Hematopoietic multipotent progenitor cell treated with erythropoietin and hydrocortisone succinate and interleukin-3 and kit ligand, for 15 days (in vitro differentiated cells): Measurements from ENCODE around the gene DCP2.

Experiments
- DNase-seq: peaks from one replicate; pipeline ENCODE4 v3.0.0-alpha.2; 2015; ENCODE audit warnings: low spot score

The DCP2 gene

DNA sequence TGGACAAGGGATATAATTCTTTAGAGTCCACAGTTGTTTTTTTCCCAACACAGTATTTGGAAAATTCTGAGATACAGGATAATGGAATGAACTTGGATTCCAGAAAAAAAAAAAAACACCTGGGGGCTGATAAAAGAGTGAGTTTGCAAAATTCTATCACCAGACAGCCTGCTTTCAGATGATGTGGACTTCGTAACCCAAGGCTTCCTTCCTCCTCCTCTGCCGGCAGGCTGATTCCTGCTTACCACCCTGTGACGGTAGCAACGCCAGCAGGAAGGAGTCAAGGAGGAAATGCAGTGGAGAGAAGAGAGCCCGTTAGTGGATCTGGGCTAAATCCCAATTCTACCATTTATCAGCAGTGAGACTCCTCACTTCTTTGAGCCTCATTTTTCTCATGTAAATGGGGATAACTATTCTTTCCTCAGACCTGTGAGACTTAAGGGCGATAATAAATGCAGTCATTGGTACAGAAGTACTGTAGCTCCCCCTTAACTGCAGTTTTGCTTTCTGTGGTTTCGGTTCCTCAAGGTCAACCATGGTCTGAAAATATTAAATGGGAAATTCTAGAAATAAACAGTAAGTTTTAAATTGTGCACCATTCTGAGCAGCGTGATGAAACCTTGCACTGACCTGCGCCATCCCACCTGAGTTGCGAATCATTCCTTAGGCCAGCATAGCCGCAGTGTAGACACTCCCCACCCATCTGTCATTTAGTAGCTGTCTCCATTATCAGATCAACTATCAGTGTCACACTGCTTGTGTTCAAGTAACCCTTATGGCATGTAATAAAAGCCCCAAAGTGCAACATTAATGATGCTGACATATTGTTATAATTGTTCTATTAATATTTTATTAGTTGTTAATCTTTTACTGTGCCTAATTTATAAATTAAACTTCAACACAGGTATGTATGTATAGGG is 71.4 kb downstream of the DCP2 start:
- DNase-seq, result no peak

DNA sequence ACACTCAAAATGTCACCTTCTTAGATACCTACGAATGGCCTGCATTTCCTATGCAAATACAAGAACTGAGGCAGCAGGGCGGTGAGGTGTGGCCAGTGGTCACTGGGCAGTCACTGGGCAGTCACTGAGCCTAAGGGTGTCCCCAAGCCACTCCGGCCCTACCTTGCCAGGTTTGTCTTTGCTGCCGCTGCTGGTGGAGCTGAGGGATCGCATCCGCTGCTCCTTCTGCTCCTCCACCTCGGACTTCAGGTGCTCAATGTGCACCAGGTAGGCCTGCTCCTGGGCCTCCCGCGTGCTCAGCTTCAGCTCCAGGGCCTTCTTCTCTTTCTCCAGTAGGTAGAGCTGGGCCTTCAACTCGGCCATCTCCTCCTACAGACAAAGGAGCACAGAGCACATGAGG is 72.3 kb downstream of the DCP2 start:
- no peak for DNase-seq

DNA sequence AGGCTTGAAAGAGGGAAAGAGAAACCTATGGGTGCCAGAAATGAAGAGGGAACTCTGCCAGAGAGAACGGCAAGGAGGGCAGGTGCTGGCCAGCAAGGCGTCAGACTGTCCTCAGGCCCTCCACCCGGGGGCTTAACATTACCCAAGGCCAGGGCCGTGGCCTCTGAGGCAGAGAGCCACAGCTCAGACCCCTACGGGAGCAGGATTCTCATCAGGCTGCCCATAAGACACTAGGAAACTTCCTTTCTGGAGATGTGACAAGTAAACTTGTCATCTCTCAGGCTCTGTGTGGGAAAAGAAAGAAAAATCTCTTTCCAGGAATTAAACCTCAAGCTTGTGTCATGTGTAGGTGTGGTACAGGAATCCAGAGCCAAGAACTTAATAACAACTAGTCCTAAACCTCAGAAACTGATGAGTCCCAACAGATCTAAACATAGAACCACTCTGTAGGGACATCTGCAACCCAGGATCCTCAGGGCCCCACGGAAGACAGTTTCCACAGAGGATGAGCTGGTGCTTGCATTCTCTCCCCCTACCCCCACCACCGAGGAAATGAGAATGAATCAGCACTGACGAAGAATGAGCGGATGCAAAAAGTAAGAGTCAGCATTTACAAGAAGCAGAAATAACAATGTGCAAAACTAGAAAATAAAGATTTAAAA is 74.3 kb downstream of the DCP2 start:
- no peak for DNase-seq

- no peak for DNase-seq
Observed at GRCh38 chr5:113052041-113052795, 75.6 kb downstream of the DCP2 start.

DNA sequence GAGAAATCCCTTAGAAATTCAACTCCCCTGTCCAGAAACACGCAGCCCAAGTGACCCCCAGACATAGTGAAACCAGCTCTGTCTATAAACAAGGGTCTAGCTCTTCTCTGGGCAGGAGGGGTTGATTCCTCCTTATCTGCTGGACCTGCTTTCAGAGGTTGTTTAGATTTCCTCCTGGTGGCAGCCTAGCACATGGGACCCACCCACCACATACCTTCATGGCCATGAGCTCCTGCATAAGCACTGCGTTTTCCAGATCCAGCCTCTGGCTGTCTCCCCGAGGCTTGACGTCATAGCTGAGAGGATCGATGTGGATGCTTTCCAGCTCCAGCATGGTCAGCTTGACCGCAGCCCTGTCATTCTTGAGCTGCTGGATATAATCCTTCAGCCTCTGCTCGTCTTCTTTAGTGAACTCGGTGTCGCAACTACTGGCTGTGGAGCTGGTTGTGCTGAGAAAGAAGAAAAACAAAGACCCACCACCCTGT is 77.0 kb downstream of the DCP2 start:
- no peak for DNase-seq

DNA sequence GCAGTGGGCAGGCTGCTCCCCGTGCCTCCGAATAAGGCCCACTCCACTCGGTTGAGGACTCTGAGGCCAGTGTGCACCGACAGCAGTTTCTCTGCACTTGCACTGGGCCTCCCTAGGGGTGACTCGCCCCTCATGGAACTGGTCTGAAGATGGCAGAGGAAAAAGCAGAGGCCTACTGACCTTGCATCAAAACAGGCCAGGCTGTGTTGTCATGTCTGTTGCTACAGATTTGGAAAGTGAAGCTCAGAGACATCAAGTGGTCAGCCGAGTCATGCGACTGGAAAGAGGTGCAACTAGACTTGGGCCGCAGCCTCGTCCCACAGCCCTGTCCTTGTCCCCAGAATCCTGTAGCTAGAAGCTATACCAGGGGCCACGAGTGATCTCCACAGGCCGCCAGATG is 78.3 kb downstream of the DCP2 start:
- no peak for DNase-seq

DNA sequence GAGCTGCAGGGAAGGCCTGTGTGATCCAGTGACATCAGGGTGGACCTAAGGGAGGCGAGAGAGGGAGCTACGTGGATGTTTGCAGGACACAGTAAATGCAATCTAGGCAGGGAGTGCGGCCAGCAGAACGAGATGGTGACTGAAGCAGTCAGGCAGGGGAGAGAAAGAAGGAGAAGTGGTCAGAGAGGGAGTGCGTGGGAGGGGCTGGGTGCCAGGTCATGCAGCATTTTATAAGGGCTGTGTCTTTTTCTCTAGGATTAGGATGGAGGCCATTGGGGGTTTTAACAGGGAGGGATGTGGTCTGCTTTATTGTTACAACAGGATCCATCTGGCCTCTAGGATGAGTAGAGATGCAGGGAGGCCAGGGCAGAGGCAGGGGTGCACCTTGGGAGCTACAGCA is 80.4 kb downstream of the DCP2 start:
- DNase-seq, result no peak

GRCh38 chr5:113057557-113057984 is 81.0 kb downstream of the DCP2 start:
- no peak for DNase-seq

DNA sequence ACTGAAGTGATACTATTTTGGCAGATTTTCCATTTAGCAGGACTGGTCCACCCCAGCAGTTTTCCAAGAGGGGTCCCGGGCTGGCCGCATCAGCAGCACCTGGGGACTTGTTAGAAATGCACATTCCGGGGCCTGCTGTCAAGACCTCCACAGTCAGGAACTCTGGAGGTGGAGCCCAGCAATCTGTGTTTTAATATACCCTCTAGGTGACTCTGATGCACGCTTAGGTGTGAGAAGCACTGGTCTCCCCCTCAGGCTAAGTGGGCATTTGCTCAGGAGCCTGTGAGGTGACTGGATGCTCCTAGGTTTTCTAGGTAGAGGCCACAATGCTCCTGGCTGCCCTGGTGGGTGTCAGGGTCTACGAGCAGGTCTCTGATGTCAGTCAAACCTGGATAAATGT is 81.7 kb downstream of the DCP2 start:
- no peak for DNase-seq

GRCh38 chr5:113058706-113059226 is 82.2 kb downstream of the DCP2 start:
- no peak for DNase-seq

DNA sequence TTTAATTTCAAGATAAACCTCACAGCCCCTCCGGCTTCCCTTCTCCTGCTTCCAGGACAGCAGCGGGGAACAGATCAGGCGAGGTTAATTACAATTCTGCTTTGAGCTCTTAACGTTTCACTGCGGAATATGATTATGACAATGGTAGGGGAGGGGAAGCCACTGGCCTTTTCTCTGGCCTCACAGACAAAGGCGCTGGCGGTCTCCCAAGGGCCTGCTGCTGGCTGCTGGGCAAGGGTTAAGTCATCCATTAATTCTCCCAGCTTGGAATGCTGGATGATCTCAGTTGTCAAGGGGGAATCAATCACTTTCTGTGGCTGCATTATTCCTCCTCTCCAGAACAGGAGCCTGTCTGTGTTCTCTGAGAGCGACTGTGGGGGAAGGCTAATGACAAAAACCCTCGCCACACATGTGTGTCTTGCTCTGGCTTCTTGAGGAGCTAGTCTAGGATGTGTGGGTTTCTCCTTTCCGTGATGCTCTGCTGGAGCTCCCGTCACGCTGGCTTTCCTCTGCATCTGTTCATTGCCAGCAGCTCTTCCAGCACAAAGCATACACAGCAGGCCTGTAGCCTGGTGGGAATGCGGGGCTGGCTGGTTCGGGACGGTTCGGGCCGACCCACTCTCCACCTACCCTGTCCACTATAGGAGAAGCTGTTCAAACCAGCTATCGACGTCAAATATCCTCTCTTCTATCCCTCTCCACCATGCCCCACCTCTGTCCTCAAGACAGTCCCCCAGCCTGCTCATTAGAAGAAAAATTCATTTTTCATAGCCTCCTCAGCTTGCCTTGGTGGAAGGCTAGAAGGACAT is 82.8 kb downstream of the DCP2 start:
- no peak for DNase-seq

- no peak for DNase-seq
Observed at GRCh38 chr5:113060408-113061025, 83.9 kb downstream of the DCP2 start.

DNA sequence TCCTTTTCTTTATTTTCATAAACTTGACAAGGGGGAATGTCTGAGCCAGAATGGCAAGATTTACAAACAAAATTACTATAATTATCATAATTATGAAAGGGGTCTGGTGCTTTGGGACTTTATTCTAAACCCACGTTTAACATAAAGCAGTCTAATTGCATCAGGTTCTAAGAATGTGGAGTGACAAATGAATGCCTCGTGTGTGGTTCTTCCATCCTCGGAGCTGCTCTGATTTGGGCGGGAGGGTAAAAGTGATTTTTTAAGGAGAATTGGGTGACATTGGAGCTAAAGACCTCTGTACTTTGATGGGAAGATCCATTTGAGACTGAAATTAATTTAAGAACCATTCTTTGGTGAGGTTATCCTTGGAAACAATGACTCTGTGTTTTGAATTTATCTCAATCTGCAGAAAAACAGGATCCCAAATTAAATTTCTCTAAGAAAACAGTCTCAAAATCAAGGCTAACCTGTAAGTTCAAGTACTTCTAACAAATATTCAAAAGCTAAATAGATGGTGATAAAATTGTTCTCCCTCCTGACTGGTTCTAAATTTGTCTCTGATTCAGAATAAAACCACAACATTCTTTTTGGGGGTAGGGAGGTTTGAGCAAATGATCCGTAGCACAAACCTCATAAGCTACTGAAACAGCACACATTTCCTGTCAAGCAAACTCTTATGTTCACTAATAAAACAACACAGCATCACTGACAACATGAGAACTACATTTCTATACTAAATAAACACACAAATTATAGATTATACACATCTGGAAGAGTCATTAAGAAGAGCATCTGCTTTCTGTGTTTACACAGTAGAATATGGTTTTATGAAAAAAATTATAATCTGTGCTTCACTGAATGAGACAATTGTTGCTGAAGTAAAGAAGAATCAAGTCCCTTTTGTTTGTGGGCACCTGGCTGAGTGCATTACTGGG is 85.5 kb downstream of the DCP2 start:
- DNase-seq, result no peak

DNA sequence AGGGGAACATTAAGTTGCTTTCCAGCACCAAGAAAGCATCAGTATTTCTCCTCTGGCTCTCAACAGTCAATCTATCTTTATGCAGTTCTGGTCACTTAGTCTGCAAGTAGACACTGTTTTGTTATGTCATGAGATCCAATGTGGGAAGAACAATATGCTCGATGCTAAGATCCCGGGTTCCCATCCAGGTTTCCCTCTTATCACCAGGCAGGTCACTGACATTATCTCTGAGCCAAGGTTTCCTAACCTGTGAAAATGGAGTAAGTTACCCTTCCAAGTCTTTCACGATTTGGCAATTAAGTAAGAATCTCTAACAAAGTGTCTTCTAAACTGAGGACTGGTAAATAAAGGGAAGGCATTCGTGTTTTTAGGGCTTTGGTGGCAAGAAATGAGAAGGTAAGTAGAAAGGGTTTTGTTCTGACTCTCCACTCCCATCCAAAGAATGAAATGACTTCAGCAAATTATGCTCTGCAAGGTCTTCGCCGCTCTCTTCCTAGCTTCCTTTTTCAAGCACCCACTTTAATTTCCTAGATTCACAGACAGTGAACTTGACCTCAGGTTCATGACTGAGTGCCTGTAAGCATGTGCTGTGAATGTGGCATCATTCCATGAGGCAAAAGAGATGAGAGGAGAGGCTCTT is 86.4 kb downstream of the DCP2 start:
- DNase-seq, result no peak

GRCh38 chr5:113063927-113064326 is 87.3 kb downstream of the DCP2 start:
- DNase-seq, result no peak

DNA sequence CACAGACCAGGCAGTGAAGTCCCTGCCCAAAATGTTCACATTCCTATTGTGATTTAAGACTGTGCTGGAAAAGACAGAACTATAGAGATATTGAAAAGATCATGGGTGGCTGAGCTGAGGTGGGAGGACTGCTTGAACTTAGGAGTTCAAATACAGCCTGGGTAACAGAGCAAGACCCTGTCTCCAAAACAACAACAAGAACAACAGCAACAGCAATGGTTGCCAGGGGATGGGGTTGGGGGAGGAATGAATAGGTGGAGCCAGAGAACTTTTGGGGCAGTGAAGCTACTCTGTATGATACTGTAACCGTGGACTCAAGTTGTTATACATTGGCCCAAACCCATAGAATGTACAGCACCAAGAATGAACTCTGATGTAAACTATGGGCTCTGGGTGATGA is 88.2 kb downstream of the DCP2 start:
- DNase-seq, result no peak

DNA sequence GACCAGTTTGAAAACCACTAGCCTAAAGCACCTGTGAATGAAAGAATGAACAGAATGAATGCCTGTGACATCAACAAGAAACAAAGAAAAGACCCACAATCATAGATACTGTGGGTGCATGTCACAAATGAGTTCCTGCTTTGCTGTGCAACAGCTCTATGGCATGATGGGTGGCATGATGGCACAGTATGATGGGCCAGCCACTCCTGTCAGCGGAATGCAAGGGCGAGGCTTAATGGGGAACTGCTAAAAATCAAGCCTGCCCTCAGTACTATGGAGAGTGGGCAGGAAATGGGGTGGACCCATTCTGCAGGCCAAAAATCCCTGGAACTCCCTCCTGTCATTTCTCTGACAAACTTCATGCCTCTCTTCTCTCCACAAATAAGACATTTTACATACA is 89.0 kb downstream of the DCP2 start:
- no peak for DNase-seq

DNA sequence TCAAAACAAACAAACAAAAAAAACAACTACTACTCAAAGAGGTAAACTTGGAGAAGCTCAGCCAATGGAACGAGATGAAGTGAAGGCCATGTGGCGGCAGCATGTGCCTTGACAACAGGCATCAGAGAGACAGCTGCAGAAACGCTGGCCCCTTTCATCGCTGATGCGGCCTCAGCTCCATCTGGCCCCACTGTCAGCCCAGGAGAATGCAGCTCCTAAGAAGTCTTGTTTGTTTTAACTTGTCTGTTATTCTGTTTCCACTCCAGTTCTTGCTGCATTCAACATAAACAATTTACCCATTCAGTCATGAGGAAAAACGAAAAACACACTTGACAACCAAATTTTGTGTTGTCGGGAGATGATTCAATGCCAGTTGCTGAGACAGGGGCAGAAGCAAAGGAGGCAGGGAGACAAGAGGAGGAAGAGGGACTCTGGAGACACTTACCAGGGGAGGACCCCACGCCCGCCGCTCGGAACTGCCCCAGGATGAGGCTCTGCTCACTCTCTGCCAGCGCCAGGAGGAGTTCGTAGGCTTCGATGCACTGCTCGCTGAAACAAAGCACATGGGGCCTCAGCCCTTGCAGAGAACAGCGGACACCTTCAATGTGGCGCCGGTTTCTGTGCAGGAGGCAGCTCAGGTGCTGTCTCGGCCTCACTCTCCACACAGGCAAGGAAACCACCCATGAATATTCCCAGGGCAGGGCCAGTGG is 91.2 kb downstream of the DCP2 start:
- DNase-seq, result no peak

GRCh38 chr5:113068559-113068958 is 92.0 kb downstream of the DCP2 start:
- DNase-seq, result no peak
